Activated CD8-positive, alpha-beta memory T cell treated with anti-CD3 and anti-CD28 coated beads for 36 hours (primary cell): ENCODE measurements around the gene IL4R. TPM values are rescaled to one million over a fixed set of nuclear protein-coding genes. Genes with fewer than 3 reads are reported as not detected.
"Not testable (repeated sequence)": the region's sequence is repeated elsewhere in the genome, so short reads cannot be mapped to it uniquely, and the experiment has no call there.

ENCODE experiments used
- CTCF ChIA-PET: fragments of 350-600 bp; sonication (Branson Sonifier 250); formaldehyde crosslinking; loops from one replicate; lab custom pipeline; 2021; ENCODE audit warnings: antibody characterized with exemption; lab: Charles Lee
- POLR2A ChIA-PET: fragments of 350-600 bp; sonication (Branson Sonifier 250); formaldehyde crosslinking; loops from one replicate; lab custom pipeline; 2021; ENCODE audit warnings: antibody characterized with exemption; lab: Charles Lee
- total RNA-seq, 2 experiments: library from RNA; stranded (reverse); gene quantifications; one replicate each; pipeline ENCODE4 v1.2.3, GENCODE V29; 2021

IL4R gene
- total RNA-seq, 2 experiments from 2014 or later = 153 to 157 TPM

- ChIA-PET CTCF (interaction anchor here (0.6 to 1.7 kb wide), 2 partner anchors 9 to 148 kb away, joined by 3 to 8 read pairs; no protein-coding TSS in a partner anchor), POLR2A (interaction anchor here (0.6 to 1.0 kb wide), 3 partner anchors 24 to 209 kb away, joined by 3 to 4 read pairs (median 3); no protein-coding TSS in a partner anchor)
Measured at GRCh38 chr16:27378871-27379481, 65.2 kb downstream of the IL4R start.

GRCh38 chr16:27379919-27380318 is 66.1 kb downstream of the IL4R start:
- POLR2A ChIA-PET = no interaction called here
- CTCF ChIA-PET = no interaction called here

GRCh38 chr16:27381236-27381635 is 67.5 kb downstream of the IL4R start:
- CTCF ChIA-PET = interaction anchor here (1.6 kb wide), 1 partner anchor 146 kb away, joined by 4 read pairs; no protein-coding TSS in a partner anchor
- POLR2A ChIA-PET = no interaction called here

GRCh38 chr16:27381974-27382855 is 68.4 kb downstream of the IL4R start:
- ChIA-PET CTCF (interaction anchor here (1.3 to 1.6 kb wide), 2 partner anchors 14 to 147 kb away, joined by 3 to 4 read pairs; no protein-coding TSS in a partner anchor), POLR2A (no interaction called here)

- ChIA-PET CTCF (no interaction called here), POLR2A (no interaction called here)
Measured at GRCh38 chr16:27383556-27384243, 69.9 kb downstream of the IL4R start.

- POLR2A ChIA-PET = no interaction called here
- CTCF ChIA-PET = no interaction called here
Measured at GRCh38 chr16:27384425-27384824, 70.7 kb downstream of the IL4R start.

GRCh38 chr16:27385398-27385797 is 71.6 kb downstream of the IL4R start:
- POLR2A ChIA-PET = no interaction called here
- CTCF ChIA-PET = no interaction called here

- POLR2A ChIA-PET = no interaction called here
- CTCF ChIA-PET = interaction anchor here (1.0 kb wide), 1 partner anchor 19 kb away, joined by 3 read pairs; no protein-coding TSS in a partner anchor
Measured at GRCh38 chr16:27386674-27387073, 72.9 kb downstream of the IL4R start.

GRCh38 chr16:27387724-27388123 is 74.0 kb downstream of the IL4R start:
- CTCF ChIA-PET = interaction anchor here (0.7 to 2.1 kb wide), 6 partner anchors 9 to 69 kb away, joined by 3 to 12 read pairs (median 3); no protein-coding TSS in a partner anchor
- POLR2A ChIA-PET = interaction anchor here (0.9 to 1.3 kb wide), 4 partner anchors 13 to 20 kb away, joined by 3 to 12 read pairs (median 3); partner anchors contain the start of gene IL21R

GRCh38 chr16:27389272-27389961 is 75.6 kb downstream of the IL4R start:
- CTCF ChIA-PET = interaction anchor here (1.3 kb wide), 1 partner anchor 210 kb away, joined by 4 read pairs; no protein-coding TSS in a partner anchor
- POLR2A ChIA-PET = no interaction called here

GRCh38 chr16:27390151-27390550 is 76.4 kb downstream of the IL4R start:
- ChIA-PET POLR2A (no interaction called here), CTCF (interaction anchor here (1.3 kb wide), 1 partner anchor 211 kb away, joined by 4 read pairs; no protein-coding TSS in a partner anchor)

GRCh38 chr16:27392671-27393070 is 78.9 kb downstream of the IL4R start:
- ChIA-PET CTCF (no interaction called here), POLR2A (no interaction called here)

GRCh38 chr16:27394516-27394915 is 80.7 kb downstream of the IL4R start:
- POLR2A ChIA-PET = no interaction called here
- CTCF ChIA-PET = no interaction called here

GRCh38 chr16:27398341-27398893 is 84.6 kb downstream of the IL4R start:
- CTCF ChIA-PET = interaction anchor here (0.7 to 1.0 kb wide), 2 partner anchors 26 to 52 kb away, joined by 3 read pairs; no protein-coding TSS in a partner anchor
- POLR2A ChIA-PET = not testable (repeated sequence)

GRCh38 chr16:27398894-27399853 is 85.4 kb downstream of the IL4R start:
- CTCF ChIA-PET = interaction anchor here (1.0 kb wide), 1 partner anchor 27 kb away, joined by 3 read pairs; no protein-coding TSS in a partner anchor
- POLR2A ChIA-PET = no interaction called here

- CTCF ChIA-PET = interaction anchor here (1.1 to 1.6 kb wide), 2 partner anchors 51 to 203 kb away, joined by 3 to 4 read pairs; no protein-coding TSS in a partner anchor
- POLR2A ChIA-PET = interaction anchor here (0.9 kb wide), 1 partner anchor 12 kb away, joined by 3 read pairs; no protein-coding TSS in a partner anchor
Measured at GRCh38 chr16:27399969-27400368, 86.2 kb downstream of the IL4R start.
